Nasal cavity respiratory epithelium epithelial cell of viscerocranial mucosa (primary cell): ENCODE results near the gene ZNF506. TPM values are rescaled to one million over a fixed set of nuclear protein-coding genes. Genes with fewer than 3 reads are reported as not detected.

Experiments
- total RNA-seq: library from RNA; depleted of rRNA; stranded (reverse); fragments of >200 nt; gene quantifications from 2 replicates; pipeline ENCODE4 v1.2.3, GENCODE V29; 2014

The ZNF506 gene
- 10.3 and 18.0 TPM in 2 replicates for total RNA-seq

DNA sequence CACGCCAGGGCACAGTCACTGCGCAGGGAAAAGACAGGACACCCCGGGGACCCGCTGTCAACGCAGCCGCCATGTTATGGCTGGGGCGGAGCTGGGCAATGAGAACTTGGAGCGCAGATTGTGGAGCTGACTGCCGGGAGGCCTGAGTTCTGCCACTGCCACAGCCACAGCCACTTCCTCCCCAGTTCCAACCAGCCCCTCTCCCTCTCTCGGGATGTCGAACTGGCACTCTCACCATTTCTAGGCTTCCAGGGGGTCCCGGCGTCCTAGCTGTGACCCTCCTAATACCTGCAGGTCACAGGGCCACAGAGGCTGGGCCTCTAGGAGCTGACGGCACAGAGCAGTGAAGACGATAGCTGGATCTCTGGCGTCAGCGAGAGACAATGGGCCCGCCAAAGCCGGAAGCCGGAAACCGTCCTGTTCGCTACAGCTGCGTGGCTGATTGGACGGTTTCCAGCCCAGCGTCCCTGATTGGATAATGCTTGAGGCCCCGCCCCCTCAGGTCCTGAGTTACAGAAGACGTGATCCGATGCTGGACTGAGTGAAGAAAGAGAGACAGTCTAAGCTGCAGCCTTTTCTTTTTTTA, at the start of gene ZNF506:
Gene ZNF506, minus strand, starts transcription at position 385 of the 586 bp plus-strand sequence. Its CDS starts 147 bp downstream, at position 238.

DNA sequence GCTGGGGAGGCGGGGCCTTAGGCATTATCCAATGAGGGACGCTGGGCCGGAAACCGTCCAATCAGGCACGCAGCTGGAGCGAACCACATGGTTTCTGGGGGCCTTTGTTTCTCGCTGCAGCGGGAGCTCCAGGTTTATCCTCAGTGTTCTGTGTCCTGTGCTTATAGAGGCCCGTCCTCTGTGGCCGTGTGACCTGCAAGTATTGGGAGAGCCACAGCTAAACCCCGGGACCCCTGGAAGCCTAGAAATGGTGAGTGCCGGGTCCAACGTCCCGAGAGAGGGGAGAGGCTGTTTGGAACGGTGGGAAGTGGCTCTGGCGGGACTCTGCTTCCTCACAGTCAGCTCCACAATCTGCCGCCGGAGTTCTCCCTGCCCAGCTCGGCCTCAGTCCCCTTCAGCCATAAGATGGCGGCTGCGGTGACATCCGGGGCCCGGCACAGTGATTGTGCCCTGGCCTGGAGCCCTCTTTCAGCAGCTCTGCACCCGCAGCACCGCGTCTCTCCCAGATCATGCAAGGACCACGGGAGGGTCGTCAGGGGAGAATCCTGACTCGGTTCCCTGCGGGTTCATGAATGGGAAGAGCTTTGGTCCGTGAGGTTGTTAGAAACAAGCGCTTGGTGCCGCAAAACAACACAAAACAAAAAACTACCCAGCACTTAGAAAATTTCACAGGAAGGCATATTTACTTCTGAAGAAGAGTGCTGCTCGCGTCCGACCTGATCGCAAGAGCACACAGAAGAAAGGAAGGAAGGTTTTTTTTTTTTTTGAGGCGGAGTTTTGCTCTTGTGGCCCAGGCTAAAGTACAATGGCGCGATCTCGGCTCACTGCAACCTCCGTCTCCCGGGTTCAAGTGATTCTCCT, 44.4 kb upstream of the ZNF506 start, which contains the start of gene ZNF253:
Gene ZNF253, plus strand, starts transcription at position 133 of the 861 bp plus-strand sequence. Its CDS starts 115 bp downstream, at position 248.

Other genes with a start within 250 kb of the ZNF506 start
- gene PBX4, start 203.1 kb downstream of the ZNF506 start, total RNA-seq = 0.28 and 1.0 TPM in 2 replicates
- 4.8 and 11.0 TPM in 2 replicates for gene LPAR2, start 193.5 kb downstream of the ZNF506 start, total RNA-seq
- 5.1 and 9.6 TPM in 2 replicates for gene GMIP, start 178.1 kb downstream of the ZNF506 start, total RNA-seq
- 23.6 and 63.7 TPM in 2 replicates for gene ATP13A1, start 158.1 kb downstream of the ZNF506 start, total RNA-seq
- gene ZNF101, start 152.9 kb downstream of the ZNF506 start, total RNA-seq = 11.7 and 14.4 TPM in 2 replicates
- 7.5 and 8.4 TPM in 2 replicates for gene ZNF14, start 88.6 kb downstream of the ZNF506 start, total RNA-seq
- 2.4 and 5.9 TPM in 2 replicates for gene ZNF253, start 44.1 kb upstream of the ZNF506 start, total RNA-seq
- gene ZNF93, start 79.2 kb upstream of the ZNF506 start, total RNA-seq = 3.1 and 4.6 TPM in 2 replicates
- 2.1 and 2.3 TPM in 2 replicates for gene ZNF682, start 217.8 kb upstream of the ZNF506 start, total RNA-seq